HK-2 (cell line): Measurements from ENCODE around the gene EFNA5.

Source experiments
- DNase-seq: peaks from one replicate; pipeline ENCODE4 v3.0.0-alpha.2; 2018; ENCODE audit not compliant: unreplicated experiment

The EFNA5 gene

DNA sequence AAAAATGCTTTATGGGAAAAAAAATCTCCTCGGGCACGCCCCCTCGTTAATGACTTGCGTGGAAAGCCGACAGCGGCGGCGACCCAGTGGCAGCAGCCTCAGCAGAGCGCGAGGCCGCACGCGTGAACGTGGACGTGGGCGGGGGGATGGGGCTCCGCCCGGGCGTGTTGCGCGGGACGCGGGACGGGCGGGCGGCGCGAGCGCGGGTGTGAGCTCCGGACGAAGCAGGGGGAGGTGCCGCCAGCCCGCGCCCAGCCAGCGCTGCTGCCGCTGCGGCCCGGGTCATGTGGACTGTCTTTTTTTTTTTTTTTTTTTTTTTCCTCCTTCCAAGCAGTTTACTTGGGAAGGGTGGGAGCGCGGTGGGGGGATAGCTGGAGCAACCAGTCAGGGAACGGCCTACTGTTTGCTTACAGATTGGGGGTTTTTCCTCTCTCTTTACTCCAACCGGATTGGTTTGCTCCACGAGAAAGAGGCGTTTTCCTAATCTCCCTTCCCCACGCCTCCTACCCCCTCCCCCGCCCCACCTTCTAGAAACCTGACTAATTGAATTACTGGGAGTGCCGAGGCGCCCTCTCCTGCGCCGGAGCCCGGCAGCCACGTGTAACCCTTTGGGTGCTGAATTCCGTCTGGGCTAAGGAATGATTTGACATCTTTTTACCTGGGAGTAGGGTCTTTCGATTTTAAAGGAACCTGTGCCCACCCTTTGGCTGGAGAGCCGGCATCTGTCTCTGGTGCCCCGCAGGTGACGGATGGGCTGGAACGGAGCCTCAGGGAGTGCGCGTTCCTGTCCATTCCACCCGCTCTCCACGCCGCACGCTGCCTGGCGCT, 1.7 kb upstream of the EFNA5 start:
- peak; percentile 83 for DNase-seq

DNA sequence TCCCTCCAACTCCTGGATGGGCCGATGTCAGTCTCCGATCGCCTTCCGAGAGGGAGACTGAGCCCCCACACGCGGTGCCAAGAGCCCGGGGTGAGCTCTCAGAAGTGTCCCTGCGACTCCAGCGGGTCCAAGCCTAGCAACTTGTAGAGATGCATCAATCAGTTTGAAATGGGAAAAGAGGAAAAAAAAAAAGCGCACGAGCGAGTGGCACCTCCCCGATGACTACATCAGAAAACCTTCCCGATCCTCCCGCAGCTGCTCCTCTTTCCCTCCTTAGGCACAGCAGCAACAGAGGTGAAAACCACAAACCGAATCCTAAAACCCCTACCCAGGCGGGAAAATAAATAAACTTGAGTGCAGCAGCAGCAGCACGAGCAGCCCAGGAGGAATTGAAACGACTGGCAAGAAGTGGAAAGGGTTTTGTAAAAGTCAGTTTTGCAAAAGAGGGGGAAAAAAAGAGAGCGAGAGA, 1.0 kb upstream of the EFNA5 start:
- peak; percentile 63 for DNase-seq

DNA sequence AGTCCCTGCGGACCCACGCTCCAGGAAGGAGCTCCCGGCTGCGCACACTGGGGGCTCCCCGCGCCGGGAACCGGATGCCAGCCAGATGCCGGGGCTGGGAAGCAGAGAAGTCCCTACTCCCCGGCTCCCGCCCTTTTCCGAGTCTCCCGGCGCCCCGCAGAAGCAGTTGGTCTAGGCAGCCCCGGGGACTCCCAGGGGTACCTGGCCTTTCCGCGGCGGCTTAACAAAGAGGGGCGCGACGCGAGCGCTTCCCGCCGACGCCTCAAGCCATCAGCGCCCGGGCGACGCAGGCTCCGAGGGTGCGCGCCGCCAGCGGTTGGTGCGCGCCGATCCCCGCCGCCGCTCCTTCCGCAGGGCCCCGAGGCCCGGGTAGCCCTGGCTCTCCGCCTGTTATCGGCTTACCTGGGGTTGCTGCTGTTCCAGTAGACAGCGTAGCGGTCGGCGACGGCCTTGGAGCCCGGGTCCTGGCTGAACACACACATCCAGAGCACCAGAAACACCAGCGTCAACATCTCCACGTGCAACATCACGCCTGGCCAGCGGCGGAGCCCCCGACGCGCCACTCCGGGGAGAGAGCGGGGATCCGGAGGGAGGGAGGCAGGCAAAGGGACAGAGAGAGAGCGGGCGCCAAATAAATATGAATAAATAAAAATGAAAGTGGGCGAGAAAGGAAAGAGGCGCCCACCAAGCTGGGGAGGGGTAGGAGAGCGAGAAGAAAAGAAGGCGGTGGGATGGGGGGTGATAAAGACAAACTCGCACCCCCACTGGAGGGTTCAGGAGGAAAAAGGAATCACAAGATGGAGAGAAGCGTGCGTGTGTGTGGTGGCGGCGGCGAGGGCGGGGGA, 428 bp downstream of the EFNA5 start:
- peak; percentile 32 for DNase-seq

DNA sequence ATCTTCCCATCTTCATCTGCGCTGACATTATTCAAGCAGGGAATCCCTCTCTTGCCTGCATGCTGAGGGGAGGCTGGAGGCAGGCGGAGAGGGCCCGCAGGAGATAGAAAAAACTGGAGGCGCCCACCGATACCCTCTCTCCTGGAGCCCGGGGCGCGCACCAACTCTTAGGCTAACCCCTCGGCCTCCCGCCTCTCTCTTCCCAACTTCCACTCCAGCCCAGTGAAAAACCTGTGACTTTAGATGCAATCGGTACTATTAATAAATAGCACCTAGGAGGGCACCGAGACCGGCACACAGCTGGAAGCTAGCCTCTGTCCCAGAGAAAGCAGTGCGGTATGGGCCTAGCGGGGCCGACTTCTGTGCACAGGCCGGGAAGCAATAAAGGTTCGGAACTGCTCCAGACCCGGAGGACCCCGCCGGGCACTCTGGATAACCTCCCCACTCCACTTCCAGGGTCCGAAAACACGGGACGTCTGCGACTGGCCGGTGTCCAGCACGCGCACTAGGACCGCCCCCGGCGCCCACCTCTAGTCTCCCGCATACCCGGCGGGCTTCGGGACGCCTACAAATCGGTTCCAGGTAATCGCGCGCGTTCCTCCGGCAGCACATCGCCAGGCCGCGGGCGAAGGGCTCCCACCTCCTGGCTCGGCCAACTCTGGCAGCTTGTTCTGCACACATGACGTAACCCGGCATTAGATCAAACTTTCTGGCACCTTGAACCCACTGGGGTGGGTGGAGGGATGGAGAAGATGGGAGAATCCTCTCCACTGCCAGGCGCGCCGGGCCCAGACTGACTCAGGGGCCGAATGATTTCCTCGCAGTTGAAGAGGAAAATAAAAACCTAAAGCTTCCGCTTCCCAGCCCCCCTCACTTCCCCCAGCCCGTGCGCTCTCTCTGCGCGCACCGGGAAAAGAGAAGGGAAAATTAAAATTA, 1.4 kb downstream of the EFNA5 start:
- peak; percentile 28 for DNase-seq

DNA sequence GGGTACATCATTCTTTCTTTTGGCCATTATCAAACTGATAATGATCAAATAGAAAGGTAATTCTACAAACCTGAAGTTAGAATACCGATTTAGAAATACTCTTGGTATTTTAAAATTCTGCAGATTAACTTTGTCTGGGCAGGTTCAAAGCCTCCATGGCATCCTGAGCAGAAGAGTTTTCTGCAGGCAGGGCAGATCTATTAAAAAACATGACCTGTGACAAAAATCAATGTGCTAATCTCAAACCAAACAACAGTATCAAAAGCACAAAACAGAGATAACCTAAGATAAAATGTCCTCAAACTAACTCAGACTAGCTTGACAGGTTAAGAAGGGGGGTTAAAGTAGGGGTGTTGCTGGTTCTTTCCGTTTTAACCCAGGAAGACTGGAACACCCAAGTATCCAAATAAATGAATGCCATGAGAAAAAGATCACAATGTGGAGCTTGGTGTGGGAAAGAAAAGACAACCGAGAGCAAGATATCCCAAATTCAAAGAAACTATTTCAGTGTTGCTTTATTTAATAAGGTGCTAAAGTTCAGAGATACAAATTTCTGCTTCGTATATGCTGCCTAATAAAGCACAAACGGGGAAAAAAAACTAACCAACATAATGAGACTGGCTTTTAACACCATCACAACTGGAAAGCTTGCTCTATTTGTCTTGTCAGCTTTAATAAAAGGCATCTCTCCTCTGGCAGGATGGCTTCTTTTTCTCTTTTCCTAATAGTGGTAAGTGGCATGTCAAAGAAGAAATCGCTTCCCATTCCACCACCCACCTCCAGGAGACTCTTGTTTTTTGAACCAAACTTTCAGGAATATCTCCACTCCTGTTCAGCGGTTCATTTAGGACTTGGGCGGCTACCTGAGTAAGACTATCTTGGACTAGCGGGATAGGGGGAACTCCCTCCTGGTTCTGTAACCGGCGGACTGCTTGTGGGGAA, 2.3 kb downstream of the EFNA5 start:
- DNase-seq: peak; percentile 19

DNA sequence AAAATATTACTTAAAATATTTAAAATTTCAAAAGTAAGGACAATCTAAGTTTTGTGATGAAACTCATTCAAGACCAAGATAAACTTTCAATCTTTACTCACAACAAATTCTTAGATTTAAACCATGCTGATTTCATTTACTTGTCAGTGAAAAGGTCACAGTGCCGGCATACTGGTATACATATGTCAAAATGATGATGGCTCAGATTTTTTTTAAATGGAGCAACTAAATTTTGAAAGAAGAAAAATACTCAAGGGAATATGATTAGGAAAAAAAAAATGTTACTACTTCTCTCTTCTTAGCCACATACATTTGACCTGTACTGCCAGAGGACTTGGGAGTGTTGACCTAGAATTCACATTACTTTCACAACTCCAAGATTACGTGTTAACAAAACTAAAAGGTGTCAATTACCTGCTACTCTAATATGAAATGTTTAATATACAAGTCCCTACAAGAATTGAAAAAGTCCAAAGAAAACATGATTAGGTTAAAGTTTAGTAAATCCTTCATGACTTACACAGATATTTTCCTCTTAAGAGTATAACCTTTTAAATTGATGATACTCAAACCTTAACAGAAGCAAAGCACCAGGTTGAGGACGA, 4.6 kb downstream of the EFNA5 start:
- DNase-seq: no peak

DNA sequence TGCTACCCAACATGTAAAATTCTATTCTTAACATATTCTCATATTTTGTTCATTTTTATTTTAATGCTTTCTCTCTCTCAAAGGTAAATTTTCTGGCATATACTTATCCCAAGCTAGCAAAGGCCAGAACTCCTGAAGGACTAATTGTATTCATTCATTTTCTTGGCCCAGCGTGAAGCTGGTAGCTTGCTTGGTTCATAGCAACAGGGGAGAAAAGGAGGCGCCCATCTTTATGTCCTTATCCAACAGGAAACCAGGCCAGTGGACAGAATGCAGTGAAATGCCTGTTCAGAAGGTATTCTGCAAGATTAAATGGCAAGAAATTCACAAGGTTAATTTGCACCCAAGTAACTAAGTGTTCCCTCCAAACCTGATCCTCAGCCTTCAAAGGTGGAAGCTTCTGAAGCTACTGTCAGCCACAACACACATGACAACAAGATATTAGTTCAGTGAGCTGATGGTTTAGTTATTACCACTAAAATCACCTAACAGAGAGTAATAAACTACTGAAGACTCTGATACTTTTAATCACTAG, 5.6 kb downstream of the EFNA5 start:
- DNase-seq: no peak

DNA sequence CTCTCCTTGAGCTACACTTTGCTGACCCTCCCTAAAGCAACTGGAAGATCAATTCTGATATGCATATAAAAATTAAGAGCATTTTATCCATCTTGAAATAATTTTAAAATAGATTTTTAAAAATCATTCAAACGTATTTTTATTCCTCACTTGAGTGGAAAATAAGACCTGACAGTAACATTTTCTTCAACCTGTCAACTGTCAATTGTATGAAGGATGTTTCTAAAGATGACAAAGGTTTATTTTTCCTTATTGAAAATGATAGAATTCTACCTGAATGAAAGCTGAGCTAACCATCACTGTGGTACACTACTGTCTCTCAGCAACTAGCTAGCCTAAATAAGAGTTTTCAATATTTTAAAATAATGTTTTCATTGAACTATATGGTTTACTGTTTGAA, 7.0 kb downstream of the EFNA5 start:
- no peak for DNase-seq

DNA sequence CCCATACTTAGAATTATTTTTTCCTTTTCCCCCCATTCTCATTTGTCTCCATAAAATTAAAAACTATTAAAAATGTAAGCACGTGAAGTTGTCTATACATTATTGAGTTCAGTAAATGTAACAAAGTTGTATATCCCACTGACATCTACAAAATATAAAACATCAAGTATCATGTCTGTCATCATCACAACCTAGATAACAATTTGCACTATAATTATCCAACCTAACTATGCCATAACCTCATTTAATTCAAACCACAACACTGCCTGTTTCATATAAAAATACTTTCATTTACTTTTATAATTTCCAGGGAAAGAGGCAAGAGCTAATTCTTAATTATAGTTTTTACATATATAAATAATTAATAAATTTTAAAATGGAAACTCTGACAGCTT, 9.1 kb downstream of the EFNA5 start:
- no peak for DNase-seq

DNA sequence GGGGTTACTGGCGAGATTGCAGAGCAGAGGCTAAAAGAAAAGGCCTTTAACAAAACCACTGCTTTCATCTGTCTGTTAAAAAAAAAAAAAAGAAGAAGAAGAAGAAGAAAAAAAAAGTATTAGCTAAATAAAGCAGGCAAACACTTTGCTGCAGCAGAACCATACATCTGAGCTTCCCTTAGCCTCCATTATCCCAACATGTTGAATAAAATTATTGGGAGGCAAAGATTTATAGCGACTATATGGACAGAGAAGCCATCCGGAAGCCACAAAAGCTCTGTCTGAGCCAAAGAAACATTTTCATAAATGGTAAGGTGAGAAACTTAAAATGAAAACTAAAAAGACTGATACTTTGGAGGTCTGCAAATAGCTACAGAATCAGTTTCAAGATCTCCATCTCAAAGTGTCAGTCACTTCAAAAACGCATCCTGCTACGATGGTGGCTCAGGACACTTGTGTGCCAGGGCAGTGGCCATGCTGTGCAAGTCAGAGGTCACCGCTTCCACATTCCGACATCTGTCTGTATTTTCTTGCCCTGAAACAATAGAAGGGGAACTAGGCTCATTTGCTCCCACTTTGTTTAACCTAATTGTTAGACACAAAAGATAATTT, 9.6 kb downstream of the EFNA5 start:
- DNase-seq: no peak

DNA sequence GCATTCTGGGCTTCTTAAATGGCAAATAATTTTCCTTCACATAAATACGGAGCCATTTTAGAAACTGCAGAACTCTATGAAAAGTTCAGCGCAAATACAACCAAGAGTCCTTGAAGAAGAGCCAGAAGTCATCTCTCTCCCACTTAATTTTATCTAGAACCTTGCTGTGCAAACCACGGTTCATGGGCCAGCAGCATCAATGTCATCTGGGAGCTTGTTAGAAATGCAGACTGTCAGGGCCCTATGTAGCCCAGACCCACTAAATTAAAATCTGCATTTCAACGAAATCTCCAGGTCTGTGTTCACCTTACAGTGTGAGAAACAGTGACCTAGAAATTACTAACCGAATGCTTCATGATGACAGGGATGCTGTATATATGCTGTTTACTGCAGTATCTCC, 12.2 kb downstream of the EFNA5 start:
- DNase-seq: no peak

DNA sequence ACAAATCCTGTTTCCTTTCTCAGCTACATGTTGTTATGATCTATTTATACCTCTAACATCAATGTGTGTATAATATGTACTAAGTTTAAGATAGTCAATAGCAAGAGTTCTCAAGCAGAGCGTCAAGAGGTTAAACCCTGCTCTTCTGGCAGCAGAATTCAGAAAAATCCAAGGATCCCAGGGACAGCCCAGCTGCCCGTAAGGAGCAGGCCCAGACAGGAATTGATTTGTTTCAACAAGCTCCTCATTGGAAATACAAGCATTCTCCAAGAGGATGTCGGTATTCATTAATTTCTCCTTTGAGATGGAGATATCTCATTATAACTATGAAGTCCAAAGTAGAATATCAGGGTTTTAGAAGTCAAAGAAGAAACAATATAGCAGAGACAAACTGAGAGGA, 14.9 kb downstream of the EFNA5 start:
- no peak for DNase-seq

DNA sequence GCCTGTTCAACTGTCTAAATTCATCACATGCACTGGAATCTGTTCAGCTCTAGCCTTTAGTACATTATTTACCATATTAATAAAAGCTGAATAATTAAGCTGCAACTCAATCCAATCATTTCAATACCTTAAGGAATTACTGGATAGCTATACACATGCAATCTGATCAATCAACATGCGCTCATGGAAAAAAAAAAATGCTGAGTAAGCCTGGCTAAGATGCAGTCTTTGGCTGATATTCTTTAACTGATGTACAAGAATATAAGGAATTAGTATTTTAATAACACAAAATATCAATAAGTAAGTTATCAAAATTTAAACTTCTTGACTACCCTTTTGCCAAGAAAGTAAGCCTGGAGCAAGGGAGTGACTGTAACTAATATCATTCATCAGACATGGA, 15.9 kb downstream of the EFNA5 start:
- no peak for DNase-seq

DNA sequence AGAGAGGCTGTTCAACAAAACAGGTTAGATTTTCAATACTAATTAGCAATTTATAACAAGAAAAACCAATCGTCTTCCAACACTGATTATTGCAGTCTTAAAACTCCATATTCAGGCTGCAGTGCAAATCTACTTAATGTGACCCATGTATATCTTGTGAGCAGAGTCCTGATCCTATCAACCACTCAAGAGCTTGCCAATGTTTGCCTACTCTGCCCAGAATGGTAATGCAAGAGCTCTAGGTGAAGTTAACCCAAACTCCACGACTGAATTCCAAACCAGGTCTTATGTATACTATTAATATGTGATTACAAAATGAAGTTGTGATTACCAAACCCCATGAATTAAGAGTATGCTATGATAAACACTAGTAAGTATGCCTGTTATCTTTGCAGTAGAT, 17.1 kb downstream of the EFNA5 start:
- DNase-seq: no peak

DNA sequence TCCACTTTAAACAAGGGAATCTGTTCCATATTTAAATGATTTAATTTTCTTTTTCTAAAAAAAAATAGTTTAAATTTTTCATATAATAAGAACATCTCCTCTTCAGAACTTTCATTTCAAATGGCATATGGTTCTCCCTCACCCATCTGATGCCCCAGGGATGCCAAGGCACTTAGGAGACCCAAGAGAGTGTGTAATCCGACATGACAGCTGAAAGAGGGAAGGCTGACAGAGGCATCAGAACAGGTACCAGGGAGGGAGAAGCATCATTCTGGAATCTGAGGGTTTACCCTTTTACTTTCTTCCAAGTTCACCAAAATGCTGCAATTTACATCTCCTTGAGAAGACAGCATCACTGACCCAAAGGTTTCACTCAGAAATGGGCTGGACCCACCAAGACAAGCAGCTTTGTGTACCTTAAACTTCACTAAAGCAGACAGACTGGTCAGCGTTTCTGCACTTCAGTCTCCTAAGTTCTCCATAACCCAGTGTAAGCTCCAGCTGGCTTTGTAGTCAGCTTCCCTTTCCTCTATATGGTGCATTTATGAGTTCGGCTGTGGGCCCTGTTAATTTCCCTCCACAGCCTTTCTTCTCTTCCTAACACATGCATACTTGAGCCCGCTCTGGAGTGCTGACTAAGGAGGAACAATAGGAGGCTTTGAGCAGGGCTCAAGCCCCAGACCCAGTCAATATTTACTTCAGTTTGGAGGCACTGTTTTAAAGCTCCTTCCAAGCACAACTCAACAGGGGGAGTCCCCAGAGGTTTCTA, 17.7 kb downstream of the EFNA5 start:
- no peak for DNase-seq

DNA sequence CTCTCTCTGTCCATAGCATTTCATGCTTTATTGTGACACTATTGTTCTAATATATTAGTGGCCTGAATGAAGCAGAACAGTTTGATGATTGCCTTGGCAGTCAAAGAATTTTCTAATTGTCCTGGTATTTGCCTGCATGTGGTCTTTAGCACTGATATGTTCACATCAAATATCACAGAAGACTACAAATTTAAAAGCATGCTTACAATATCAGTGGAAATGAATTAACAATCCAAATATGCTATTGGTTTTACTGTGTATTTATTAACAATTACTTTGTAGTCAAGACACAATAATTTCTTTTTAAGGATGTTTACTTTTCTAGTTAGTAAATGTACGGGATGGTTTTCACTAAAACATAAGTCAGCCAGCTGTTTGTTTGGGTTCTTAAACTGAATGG, 18.3 kb downstream of the EFNA5 start:
- no peak for DNase-seq

DNA sequence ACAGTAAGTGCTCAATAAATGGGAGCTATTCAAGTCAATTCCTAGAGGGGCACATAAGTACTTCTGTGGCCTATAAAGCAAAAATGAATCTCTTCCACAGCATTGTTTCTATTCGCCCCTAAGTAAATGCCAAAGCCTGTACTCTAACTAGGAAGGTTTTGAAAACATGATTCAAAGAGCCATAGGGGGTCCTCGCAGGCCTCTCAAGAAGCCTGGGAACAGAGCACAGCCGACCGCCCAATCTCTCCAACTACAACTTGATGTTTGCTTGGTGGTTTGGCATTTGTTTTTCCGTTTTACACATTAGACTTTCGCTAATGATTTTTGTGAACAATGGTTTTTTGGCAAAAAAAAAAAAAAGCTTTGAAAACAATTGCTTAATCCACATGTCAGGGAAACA, 19.4 kb downstream of the EFNA5 start:
- no peak for DNase-seq

DNA sequence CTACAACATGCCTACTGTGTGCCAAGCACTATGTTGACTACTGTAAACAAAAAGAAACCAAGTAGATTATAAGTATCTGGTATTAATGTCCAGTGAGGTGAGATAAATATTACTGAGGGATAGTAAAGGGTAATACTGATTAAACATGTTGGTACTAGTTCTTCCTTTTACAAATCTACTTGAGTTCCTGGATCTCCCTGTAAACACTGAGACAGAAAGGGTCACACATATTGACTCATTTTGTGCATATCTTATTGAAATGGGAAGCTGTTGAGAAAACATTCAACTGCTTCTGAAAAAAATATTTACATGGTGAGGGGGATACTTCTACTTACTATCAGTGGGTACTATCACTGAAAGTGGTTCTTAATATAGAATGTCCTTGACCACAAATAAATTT, 24.3 kb downstream of the EFNA5 start:
- DNase-seq: no peak

DNA sequence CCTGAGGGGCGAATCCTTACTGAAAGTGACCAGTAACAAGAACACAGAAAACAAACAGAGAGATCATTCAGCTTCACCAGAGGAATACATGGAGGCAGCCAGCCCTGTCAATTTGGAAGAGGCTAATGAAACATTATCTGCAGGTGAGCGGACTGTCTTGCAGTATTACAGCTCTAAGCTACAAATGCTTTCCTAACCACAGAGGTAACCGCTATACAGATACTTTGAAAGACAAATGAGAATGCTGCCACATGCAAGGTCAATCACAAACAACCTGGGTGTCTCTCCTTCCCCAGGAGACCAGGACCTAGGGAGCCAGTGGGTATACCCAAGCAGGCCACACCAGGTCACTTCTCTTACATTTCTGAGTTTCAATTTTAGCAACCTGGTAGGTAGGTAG, 30.2 kb downstream of the EFNA5 start:
- DNase-seq: no peak
